Stimulated activated CD8-positive, alpha-beta memory T cell treated with anti-CD3 and anti-CD28 coated beads, Interleukin-2, amount 100 ng/mL, for 48 hours (primary cell): ENCODE measurements around the gene DRC1.

Source experiments
- DNase-seq, 2 donors: peaks; one replicate each; pipeline ENCODE4 v3.0.0-alpha.2; 2020; ENCODE audit warnings: low read depth in 2 of 2

Gene DRC1

DNA sequence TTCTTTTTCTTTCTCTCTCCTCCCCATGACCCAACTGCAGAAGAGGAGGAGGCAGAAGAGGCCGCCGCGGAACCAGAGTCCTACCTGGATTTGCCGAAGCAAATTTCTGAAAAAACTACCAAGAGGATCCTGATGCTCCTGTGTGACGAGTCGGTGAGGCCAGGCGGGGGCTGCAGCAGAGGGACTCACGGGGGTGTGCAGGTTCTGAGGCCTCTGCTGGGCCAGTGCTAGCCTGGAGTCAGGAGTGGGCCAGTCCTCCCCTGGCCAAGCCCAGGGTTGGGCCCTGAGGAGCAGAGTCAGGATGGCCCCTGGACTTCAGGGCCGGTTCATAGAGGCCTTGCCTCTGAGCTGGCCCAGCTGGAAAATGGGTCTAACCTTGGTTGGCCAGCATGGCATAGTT lies 46.9 kb downstream of the DRC1 start:
- DNase-seq = no peak

DNA sequence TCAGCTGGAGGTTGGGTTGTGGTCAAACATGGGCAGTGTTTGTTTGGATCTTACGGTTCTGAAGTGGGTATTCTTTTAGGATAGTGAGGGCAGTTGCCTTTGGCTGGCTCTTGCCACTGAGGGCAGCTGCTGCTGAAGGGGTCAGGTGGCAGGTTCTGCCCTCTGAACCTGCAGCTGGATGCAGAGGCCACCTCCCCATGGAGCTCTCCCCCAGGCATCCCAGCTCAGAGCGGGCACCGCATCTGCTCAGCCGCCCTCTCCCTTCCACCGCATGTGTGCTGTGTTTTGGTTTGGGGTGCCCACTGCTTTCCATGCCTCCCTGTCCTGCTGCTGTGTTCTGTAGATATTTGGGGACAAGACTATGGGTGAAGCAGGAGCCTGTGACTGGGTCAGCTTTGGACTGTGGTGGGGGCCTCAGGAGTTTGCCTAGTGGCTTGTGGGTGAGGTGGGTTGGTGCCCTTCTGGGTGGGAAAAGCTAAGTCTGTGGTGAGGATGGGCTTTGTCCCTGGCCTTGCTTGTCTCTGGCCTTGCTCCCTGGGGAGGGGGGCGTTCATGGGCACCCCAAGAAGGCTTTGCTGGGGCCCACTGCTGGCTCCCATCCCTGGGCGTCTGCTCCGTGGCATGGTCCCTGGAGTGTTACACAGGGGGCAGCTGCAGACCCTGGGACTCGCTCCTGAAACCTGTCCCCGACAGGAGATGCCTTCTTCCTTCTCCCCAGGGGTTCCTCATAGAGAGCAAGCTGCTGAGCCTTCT lies 47.7 kb downstream of the DRC1 start:
- DNase-seq = no peak

DNA sequence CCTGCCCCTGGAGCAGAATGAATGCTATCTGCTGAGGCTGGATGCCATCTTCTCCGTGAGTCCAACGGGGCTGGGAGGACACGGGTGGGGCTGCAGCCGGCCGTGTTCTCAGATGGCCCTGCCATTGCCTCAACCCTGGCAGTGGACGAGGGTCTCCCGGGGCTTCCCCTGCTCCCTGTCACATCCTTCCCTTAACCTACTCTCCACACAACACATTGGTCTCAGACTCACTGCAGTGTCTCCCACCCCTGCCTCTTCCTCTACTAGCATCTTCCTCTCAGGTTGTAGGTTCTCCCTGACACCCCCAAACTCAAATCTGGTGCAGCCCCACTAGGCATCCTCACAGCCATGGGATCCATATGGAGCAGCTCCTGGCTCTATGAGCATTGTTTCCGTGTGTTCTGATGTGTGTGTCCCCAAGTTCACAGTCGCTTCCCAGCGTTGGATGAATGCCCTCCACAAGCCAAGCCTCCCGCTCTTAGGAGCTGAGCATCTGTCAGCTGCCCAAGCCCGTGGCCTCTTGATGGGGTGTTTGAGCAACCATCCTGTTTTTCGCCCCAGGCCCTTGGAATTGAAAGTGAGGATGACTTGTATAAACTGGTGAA lies 48.4 kb downstream of the DRC1 start:
- no peak for DNase-seq

DNA sequence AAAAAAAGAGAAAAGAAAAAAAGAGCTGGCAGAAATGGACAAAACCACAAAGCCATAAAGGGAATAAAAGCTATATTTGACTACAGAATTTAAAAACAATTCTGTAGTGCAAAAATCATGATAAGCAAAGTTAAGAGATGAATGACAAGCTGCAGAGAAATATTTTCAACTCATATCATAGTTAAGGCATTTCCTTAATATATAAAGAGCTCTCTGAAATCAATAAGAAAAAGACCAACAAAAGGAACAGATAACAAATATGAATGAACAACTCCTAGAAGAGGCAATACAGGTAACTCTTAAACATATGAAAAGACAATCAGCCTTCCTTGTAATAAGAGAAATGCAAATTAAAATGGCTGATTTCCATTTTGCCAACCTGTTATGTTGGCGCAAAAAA lies 50.0 kb downstream of the DRC1 start:
- no peak for DNase-seq

DNA sequence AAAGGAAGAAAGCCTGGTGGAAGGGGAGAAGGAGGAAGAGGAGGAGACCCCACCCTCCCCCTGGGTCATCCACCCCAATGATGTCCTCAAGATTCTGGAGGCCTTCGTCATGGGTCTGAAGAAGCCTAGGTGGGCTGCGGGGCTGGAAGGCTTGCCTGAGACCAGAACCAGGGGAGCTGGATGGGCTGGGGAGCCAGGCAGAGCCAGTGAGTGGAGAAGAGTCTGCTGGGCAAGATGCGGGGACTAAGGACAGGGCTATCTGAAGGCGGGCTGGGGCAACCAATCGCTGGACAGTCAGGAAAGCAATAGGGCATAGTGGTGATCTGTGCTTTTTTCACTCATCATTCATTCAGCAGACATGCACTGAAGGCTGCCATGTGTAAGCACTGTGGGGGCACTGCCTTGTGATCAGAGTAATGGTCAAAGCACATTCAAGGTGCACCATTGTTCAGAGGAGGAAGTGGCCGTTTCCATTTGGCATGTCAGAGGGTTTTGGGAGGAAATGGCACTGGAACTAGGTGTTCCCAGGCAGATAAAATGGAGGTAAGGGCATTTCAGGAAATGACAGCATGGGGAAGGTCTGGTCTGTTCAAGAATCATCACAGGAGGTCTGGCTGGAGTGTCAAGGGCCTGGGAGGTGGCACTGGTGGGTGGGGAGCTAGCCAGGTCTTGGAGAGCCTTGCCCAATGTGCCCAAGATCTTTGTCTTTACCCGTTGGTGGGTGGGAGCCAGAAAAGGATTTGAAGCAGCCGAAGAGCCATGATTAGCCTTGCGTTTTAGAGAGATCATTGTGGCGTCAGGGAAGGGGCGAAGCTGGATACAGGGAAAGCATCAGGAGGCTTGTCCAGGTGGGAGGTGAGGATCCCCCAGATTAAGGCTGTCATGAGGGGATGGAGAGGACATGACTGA lies 52.0 kb downstream of the DRC1 start:
- no peak for DNase-seq

DNA sequence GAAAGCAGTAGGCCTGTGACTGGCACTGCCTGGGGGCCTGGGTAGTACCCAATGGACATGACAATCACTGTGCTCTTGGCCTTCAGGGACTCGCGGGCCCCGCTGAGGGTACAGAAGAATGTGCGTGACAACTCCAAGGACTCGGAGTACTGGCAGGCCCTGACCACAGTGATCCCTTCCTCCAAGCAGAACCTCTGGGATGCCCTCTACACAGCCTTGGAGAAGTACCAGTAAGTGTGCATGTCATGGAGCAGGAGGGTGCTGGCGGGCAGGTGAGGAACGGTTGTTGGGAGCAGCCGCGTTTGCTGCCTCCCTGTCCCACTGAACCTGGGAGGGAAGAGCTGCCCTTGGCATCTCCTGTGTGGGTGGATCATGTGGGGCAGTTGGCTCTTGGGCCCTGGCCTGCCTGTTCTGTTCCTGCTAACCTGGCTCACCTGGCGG lies 52.9 kb downstream of the DRC1 start:
- no peak for DNase-seq

DNA sequence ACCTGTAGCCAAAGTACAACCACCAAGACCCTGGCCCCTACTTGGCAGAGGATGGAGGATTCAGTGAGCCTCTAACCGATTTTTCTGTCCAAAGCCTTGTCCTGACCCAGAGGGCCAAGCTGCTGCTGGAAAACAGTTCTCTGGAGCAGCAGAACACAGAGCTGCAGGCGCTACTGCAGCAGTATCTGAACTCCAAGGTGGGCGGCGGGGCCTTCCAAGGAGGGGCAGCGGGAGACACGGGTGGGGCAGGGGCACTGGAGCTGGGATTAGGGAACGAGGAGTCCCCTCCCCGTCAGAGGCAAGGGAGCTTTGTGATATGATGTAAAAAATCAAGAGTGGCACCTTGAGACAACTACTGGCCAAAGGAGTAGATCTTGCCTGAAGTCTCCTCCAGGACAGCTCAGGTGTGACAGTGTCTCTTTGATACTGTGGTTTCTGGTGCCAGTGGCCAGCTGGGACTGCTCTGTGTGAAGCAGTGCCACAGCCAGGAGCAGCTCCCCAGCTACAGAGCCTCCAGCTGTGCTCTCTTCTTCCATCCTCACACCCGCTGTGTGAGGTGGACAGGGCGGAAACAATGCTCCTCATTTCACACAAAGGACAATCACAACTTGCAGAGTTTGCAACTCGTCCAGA lies 53.4 kb downstream of the DRC1 start:
- no peak for DNase-seq

DNA sequence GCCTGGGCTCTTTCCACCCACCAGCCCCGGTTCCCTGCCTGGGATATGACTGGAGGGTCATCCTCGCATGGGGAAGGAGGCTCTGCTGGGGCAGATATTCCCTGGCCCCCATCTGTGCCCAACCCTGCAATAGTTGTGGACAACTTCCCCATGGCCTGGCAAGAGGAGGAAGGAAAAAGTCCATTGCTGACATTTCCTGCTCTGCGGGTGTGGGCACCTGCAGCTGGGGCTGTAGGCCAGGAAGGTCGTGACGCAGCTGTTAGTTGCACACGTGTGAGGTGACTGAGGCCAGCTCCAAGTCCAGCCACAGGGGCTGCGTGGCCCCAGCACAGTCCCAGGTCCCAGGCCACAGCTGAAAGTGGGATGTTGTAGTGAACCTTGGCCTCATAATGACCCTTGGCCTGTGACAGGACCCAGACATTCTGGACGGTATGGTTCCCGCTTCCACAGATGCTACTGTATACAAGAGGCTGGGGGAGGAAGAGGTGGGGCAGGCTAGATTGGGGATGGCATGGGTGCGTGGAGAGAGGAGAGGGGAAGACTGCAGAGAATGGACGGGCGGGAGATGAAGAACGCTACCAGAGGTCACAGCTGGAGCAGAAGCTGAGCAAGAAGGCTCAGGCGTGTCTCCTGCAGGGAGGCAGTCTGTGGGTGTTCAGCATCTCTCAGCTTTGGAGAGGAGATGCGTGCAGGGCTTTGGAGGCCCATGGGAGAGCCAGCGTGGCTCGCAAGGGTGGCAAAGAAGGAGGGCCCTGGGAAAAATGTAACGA lies 54.1 kb downstream of the DRC1 start:
- no peak for DNase-seq

DNA sequence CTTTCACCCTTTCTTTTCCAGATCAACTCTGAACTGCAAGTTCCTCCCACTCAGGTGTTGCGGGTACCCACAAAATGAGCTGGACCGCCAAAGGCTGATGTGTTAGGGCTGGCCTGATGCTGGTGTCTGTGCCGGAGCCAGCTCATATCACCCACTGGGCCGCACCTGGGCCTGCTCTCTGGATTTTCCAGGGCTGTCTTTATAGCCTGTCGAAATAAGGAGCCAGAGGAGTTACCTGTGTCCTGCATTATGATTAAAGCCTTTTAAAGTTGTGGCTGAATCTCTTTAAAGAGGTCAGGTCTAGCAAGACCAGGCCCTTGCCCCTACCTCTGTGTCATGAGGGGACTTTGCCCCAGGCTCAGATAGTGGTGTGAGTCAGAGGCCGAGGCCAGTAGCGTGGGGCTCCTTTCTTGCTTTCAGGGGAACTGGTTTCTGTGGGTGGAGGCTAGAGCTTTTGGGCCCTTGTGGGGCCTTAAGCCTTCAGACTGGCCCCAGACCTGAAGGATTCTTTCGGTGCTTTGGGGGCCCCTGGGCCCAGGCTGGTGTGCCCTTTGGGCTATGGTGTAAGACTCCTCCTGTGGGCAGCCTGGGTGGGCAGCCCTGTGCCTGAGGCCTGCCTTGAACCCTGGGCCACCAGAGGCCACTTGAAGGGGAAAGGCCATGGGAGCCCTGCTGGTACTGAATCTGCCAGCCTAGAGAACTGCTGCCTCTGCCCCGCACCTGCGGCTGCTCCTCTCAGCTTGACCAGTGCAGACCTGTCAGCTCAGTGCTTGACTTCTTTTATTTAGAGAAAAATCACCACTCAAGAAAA lies 54.9 kb downstream of the DRC1 start:
- no peak for DNase-seq

DNA sequence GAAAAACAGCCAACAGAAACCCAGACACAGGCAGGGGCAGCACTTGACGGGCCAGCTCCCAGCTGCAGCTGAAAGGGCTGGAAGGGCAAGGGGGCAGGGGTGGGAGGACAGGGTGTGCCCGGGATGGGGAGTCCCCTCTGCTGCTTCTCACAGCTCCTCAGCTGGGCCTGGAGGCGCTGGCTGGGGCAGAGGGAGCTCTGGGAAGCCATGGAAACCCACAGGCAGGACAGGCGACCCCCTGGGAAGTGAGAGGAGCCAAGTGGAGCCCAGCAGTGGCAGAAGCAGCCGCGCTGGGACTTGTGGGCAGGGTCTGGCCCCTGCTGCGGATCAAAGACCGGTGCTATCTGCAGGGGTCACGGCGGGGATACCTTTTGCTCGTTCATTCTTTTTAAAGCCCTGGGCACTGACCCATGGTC lies 55.5 kb downstream of the DRC1 start:
- no peak for DNase-seq

DNA sequence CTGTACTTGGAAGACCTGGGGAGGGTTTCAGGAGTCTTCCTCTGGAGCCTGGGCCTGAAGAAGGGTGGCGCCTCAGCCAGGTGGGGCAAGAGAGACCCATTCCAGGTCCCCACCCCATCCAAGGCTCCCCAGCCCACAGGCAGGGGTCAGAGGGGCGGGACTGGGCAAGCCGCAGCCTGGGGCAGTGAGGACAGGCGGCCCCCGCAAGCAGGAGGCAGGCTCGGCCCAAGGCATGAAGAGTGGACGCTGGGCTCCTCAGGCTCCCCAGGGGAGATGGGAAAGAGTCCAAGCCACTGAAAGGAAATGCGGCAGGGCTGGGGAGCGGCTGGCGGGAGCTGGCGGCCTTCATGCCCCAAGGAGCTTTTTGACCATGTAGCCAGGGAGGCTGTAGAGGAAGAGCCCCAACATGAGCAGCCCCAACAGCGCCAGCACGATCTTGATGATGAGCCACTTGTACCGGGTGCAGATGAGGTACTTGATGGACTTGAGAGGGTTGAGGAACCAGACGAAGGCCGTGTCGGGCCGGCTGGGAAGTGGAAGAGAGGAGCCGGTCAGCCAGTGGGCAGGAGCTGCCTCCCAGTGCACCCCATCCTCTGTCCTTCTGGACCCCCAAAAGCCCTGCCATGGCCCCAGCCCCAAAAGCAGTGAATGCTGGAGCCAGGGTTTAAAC lies 56.1 kb downstream of the DRC1 start:
- DNase-seq = no peak

DNA sequence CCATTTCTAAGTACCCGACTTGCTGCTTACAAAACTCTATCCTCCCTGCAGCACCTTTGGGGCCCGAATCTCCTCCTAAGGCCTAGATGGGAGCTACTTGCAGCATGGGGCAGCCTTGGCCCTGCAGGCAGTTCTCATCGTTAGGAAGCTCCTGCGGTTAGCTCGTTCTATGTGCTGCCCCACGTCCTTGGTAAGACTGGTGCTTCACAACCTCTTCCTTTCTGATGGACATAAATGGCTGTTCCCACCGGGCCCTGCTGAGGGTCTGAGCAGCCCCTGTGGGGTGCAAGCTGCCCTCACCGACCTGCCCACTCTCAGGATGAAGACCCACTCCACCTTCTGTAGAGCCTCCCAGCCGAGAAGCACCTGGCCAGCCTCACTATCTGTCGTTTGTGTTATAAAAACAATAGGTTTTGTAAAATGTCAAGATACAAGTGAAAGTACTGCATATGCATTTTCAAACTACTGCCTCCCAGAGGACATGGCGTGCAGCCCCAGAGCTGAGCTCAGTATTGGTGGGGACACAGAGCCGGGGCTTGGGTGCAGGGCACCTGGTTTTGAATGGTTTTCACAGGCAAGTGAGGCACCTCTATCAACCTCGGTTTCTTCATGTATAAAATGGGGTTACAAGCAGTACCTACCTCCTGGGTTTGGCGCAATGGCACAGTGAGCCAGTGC lies 56.8 kb downstream of the DRC1 start:
- DNase-seq = no peak

DNA sequence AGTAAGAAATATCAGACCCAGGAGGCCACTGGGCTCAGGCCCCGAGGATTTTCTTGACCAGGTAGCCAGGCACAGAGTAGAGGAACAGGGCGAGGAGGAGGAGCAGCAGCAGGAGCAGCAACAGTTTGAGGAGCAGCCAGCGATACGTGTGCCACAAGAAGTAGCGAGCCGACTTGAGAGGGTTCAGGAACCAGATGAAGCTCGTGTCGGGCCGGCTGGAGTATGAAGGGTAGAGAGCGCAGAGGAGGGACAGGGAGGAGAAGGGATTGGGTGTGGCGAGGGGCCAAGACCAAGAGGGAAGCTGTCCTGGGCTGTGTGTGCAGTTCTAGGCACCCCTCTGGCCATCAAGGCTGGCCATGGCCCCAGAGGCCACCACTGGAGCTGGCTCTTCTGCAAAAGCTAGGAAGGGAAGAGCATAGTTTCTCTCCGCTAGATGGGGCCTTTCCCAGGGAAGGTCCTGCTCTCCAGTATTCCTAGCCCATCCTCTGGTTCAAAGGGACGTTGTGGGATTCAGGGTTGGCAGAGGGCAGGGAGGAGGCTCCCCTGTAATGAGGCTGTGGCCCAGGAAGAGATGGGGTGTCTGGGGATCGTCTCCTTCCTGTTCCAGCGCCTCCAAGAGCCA lies 58.4 kb downstream of the DRC1 start:
- DNase-seq = no peak

DNA sequence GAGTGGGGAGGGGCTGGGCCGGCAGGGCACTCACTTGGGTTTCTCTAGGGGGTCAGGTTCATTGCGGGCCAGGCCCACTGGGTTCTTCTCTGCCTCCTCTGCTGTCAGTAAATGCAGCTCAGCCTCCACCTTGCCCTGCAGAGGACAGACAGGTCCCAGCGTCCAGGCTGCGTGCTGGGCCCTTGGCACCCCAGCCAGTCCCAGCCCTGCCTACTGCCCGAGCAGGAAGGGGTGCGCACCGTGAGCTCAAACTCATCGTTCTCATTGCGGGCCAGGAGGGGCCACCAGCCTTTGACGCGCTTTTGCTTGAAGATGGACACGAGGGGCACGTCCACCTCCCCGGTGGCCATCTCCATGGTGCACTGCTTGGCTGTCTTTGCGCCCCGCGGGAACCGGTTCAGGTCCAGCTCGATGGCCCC lies 58.9 kb downstream of the DRC1 start:
- DNase-seq = no peak

DNA sequence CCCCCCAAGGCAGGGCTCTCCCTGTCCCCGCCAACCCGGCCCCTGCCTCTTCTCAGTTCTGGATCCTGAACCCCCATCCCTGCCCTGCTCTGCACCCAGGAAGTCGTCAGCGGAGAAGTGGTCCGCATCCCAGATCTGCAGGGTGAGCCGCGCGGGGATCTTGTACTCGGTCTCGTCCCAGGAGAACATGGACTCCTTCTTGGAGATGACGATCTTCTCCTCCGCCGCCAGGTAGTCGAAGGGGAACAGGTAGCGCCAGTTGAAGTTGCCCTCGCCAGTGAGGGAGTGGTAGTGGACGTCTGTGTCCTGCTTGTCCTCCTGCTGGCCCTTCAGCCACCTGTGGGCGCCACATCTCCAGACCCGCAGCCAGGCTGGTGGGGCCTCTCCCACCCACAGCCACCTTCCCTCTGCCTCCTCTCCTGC lies 59.9 kb downstream of the DRC1 start:
- no peak for DNase-seq

DNA sequence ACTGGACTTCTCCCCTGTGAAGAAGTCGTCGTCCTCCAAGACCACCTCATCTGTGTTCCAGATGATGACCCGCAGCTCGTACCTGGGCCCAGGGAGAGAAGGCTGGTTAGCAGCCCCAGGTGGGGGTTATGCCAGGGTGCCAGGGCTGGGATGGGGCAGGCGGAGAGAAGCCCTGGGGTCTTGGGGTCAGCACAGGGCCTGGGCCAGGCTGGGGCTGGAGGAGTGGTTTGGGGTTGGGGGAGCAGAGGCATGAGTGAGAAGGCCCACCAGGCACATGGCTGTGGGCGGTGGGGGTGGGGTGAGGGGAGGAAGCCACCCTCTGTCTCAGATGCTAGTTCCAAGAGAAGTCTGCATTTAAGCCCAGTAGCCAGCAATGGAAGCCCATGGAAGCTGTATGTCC lies 60.4 kb downstream of the DRC1 start:
- no peak for DNase-seq

DNA sequence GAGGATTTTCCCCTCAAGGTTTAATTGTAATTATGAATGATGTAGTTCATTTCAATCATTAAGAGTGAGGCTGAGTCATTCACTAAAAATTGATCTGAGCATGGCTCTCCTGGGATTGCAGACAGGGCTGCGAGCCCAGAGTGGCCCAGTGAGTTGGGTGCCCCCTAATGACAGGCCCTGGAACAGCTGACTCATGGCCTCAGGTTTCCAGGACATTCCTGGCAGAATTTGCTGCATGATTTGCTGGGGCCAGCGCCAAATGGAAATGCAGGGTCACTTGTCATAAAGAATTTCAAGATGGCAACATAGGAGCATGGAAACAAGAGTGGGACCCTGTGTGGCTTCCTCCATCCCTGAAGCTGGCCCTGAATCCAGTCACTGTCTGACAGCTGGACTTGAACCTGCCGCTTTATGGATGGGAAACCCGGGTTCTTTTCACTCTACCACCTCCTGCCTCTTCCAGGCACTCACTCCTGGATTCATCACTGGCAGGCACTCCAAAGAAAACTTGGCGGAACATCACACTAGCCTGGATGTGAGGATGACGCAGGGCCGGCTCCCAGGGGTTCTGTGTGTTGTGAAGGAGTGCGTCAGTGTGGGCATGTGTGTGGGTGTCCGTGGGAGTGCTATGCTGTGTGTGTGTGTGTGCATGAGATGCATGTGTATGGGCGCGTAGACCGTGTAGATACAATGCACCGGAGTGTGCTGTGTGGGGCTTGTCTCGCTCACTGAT lies 61.0 kb downstream of the DRC1 start:
- DNase-seq = no peak
